Stimulated activated naive CD8-positive, alpha-beta T cell treated with anti-CD3 and anti-CD28 coated beads, Interleukin-15, amount 100 ng/mL, for 72 hours (primary cell): Measurements from ENCODE around the gene KRT31.
A peak's percentile ranks its signal among the peaks of the same experiment; 100 is the strongest.
"Not testable (repeated sequence)": the region's sequence is repeated elsewhere in the genome, so short reads cannot be mapped to it uniquely, and the experiment has no call there.

Experiments
- ATAC-seq: fragments of 150-1000 bp; cut with Tn5 transposase; 2 replicates; pipeline ENCODE4 v1.10.0; 2021; ENCODE audit warnings: mild to moderate bottlenecking, moderate library complexity
- DNase-seq, 2 donors: peaks; one replicate each; pipeline ENCODE4 v3.0.0; 2021 to 2022
- H3K27ac Mint-ChIP-seq, 2 donors: one replicate each; pipeline ENCODE4 v1.8.0; 2022; ENCODE audit warnings: mild to moderate bottlenecking in 2 of 2, mixed read lengths in 2 of 2, moderate library complexity in 2 of 2
- H3K27me3 Mint-ChIP-seq: one replicate; pipeline ENCODE4 v1.8.0; 2022; ENCODE audit warnings: mixed read lengths
- H3K4me1 Mint-ChIP-seq: one replicate; pipeline ENCODE4 v1.8.0; 2022; ENCODE audit warnings: mild to moderate bottlenecking, mixed read lengths
- H3K4me3 Mint-ChIP-seq, 2 donors: one replicate each; pipeline ENCODE4 v1.8.0; 2022; ENCODE audit warnings: mild to moderate bottlenecking in 2 of 2, mixed read lengths in 2 of 2, moderate library complexity in 1 of 2
- H3K9me3 Mint-ChIP-seq, 2 donors: one replicate each; pipeline ENCODE4 v1.8.0; 2022; ENCODE audit warnings: mixed read lengths in 2 of 2

Gene KRT31

GRCh38 chr17:41422586-41422985 lies 25.2 kb upstream of the KRT31 start:
- not testable (repeated sequence) for DNase-seq, H3K27me3 Mint-ChIP-seq, H3K4me3 Mint-ChIP-seq, H3K27ac Mint-ChIP-seq, H3K9me3 Mint-ChIP-seq, ATAC-seq
- peaks cover 15% of the 10 kb centered on the region for H3K4me1 Mint-ChIP-seq

GRCh38 chr17:41421617-41422016 lies 24.2 kb upstream of the KRT31 start:
- no peak for ATAC-seq
- DNase-seq, result no peak
- Mint-ChIP-seq H3K9me3 (no peaks in the 10 kb centered on the region), H3K27me3 (no peaks in the 10 kb centered on the region), H3K4me3 (no peak overlapping the region), H3K27ac (no peak overlapping the region), H3K4me1 (peaks cover 20% of the 10 kb centered on the region)

GRCh38 chr17:41421116-41421515 lies 23.7 kb upstream of the KRT31 start:
- Mint-ChIP-seq H3K9me3 (no peaks in the 10 kb centered on the region), H3K27ac (no peak overlapping the region), H3K4me1 (peaks cover 20% of the 10 kb centered on the region), H3K4me3 (no peak overlapping the region), H3K27me3 (no peaks in the 10 kb centered on the region)
- ATAC-seq, result no peak
- no peak for DNase-seq

- Mint-ChIP-seq H3K4me3 (no peak overlapping the region), H3K4me1 (peaks cover 20% of the 10 kb centered on the region), H3K9me3 (no peaks in the 10 kb centered on the region), H3K27me3 (no peaks in the 10 kb centered on the region), H3K27ac (no peak overlapping the region)
- DNase-seq (no peak), ATAC-seq (no peak)
These were observed 22.7 kb upstream of the KRT31 start for GRCh38 chr17:41420134-41420533.

GRCh38 chr17:41419716-41420115 lies 22.3 kb upstream of the KRT31 start:
- ATAC-seq (no peak), DNase-seq (no peak)
- Mint-ChIP-seq H3K27ac (no peak overlapping the region), H3K9me3 (no peaks in the 10 kb centered on the region), H3K4me1 (peaks cover 20% of the 10 kb centered on the region), H3K27me3 (no peaks in the 10 kb centered on the region), H3K4me3 (no peak overlapping the region)

GRCh38 chr17:41418116-41418860 lies 20.9 kb upstream of the KRT31 start:
- Mint-ChIP-seq H3K4me1 (peaks cover 20% of the 10 kb centered on the region), H3K9me3 (no peaks in the 10 kb centered on the region), H3K27ac (no peak overlapping the region), H3K4me3 (no peak overlapping the region), H3K27me3 (no peaks in the 10 kb centered on the region)
- ATAC-seq, result no peak
- no peak for DNase-seq

- DNase-seq, result no peak
- no peak overlapping the region for H3K27ac Mint-ChIP-seq
- H3K4me1 Mint-ChIP-seq, result peaks cover 20% of the 10 kb centered on the region
- no peak overlapping the region for H3K4me3 Mint-ChIP-seq
- ATAC-seq, result peak; percentile 46
- H3K27me3 Mint-ChIP-seq, result no peaks in the 10 kb centered on the region
- no peaks in the 10 kb centered on the region for H3K9me3 Mint-ChIP-seq
These were observed 20.2 kb upstream of the KRT31 start for GRCh38 chr17:41417576-41418015.

- Mint-ChIP-seq H3K4me3 (no peak overlapping the region), H3K4me1 (peaks cover 20% of the 10 kb centered on the region), H3K27ac (no peak overlapping the region)
These were observed 19.7 kb upstream of the KRT31 start for GRCh38 chr17:41417127-41417526.

GRCh38 chr17:41416479-41416878 lies 19.1 kb upstream of the KRT31 start:
- Mint-ChIP-seq H3K4me1 (peaks cover 20% of the 10 kb centered on the region), H3K4me3 (no peak overlapping the region), H3K9me3 (no peaks in the 10 kb centered on the region), H3K27ac (no peak overlapping the region), H3K27me3 (no peaks in the 10 kb centered on the region)
- no peak for DNase-seq
- ATAC-seq, result no peak

More at GRCh38 chr17:41417127-41417526, 19.7 kb upstream of the KRT31 start:
- Mint-ChIP-seq H3K27me3 (no peaks in the 10 kb centered on the region), H3K9me3 (no peaks in the 10 kb centered on the region)
- no peak for DNase-seq
- ATAC-seq, result no peak

GRCh38 chr17:41415833-41416335 lies 18.5 kb upstream of the KRT31 start:
- no peaks in the 10 kb centered on the region for H3K9me3 Mint-ChIP-seq
- H3K27me3 Mint-ChIP-seq, result no peaks in the 10 kb centered on the region
- no peak for ATAC-seq
- no peak overlapping the region for H3K27ac Mint-ChIP-seq
- DNase-seq, result no peak
- peaks cover 20% of the 10 kb centered on the region for H3K4me1 Mint-ChIP-seq
- H3K4me3 Mint-ChIP-seq, result no peak overlapping the region

GRCh38 chr17:41415411-41415810 lies 18.0 kb upstream of the KRT31 start:
- H3K9me3 Mint-ChIP-seq, result no peaks in the 10 kb centered on the region
- ATAC-seq (no peak), DNase-seq (no peak)
- H3K27ac Mint-ChIP-seq, result no peak overlapping the region
- H3K4me1 Mint-ChIP-seq, result peaks cover 16% of the 10 kb centered on the region
- no peaks in the 10 kb centered on the region for H3K27me3 Mint-ChIP-seq
- H3K4me3 Mint-ChIP-seq, result no peak overlapping the region

- no peaks in the 10 kb centered on the region for H3K27me3 Mint-ChIP-seq
- no peak for DNase-seq
- no peak overlapping the region for H3K4me3 Mint-ChIP-seq
- no peak overlapping the region for H3K27ac Mint-ChIP-seq
- peaks cover 11% of the 10 kb centered on the region for H3K4me1 Mint-ChIP-seq
- H3K9me3 Mint-ChIP-seq, result no peaks in the 10 kb centered on the region
- no peak for ATAC-seq
These were observed 16.6 kb upstream of the KRT31 start for GRCh38 chr17:41413982-41414381.

- Mint-ChIP-seq H3K4me3 (no peak overlapping the region), H3K4me1 (peaks cover 17% of the 10 kb centered on the region), H3K9me3 (no peaks in the 10 kb centered on the region), H3K27me3 (no peaks in the 10 kb centered on the region), H3K27ac (no peak overlapping the region)
- DNase-seq (no peak), ATAC-seq (no peak)
These were observed 16.0 kb upstream of the KRT31 start for GRCh38 chr17:41413353-41413957.

GRCh38 chr17:41411072-41411840 lies 13.8 kb upstream of the KRT31 start:
- Mint-ChIP-seq H3K9me3 (no peaks in the 10 kb centered on the region), H3K4me3 (no peak overlapping the region), H3K4me1 (peaks cover 15% of the 10 kb centered on the region), H3K27ac (no peak overlapping the region), H3K27me3 (no peaks in the 10 kb centered on the region)
- ATAC-seq (no peak), DNase-seq (no peak)

- H3K4me3 Mint-ChIP-seq, result no peak overlapping the region
- H3K4me1 Mint-ChIP-seq, result peaks cover 42% of the 10 kb centered on the region
- no peak overlapping the region for H3K27ac Mint-ChIP-seq
- H3K9me3 Mint-ChIP-seq, result no peaks in the 10 kb centered on the region
- ATAC-seq (no peak), DNase-seq (no peak)
- H3K27me3 Mint-ChIP-seq, result no peaks in the 10 kb centered on the region
These were observed 9.8 kb upstream of the KRT31 start for GRCh38 chr17:41407226-41407625.

- no peak for DNase-seq
- Mint-ChIP-seq H3K9me3 (no peaks in the 10 kb centered on the region), H3K4me1 (peaks cover 45% of the 10 kb centered on the region), H3K4me3 (no peak overlapping the region), H3K27me3 (no peaks in the 10 kb centered on the region), H3K27ac (no peak overlapping the region)
- ATAC-seq, result no peak
These were observed 8.8 kb upstream of the KRT31 start for GRCh38 chr17:41406205-41406604.
